ENCODE results near the gene MINPP1.

GRCh38 chr10:87594181-87594580 lies 89.5 kb downstream of the MINPP1 start:
- TF ChIP-seq POLR2AphosphoS5 (IDR thresholded peaks at IDR 0.05; ENCODE audit: low read depth, low read length) (no peak), CTCF (IDR thresholded peaks at IDR 0.05) (no peak)
